ENCODE results near the gene RGS6.

RGS6 gene

GRCh38 chr14:72314808-72315435 is 382.7 kb downstream of the RGS6 start:
- DNase-seq (ENCODE audit: low read depth), result no peak

- DNase-seq (ENCODE audit: low read depth), result no peak
These were observed 383.5 kb downstream of the RGS6 start for GRCh38 chr14:72315714-72316113.

- no peak for DNase-seq (ENCODE audit: low read depth)
These were observed 386.4 kb downstream of the RGS6 start for GRCh38 chr14:72318648-72319047.

GRCh38 chr14:72332046-72332445 is 399.8 kb downstream of the RGS6 start:
- DNase-seq (ENCODE audit: low read depth), result no peak

- no peak for DNase-seq (ENCODE audit: low read depth)
These were observed 400.6 kb downstream of the RGS6 start for GRCh38 chr14:72332871-72333270.

- no peak for DNase-seq (ENCODE audit: low read depth)
These were observed 401.1 kb downstream of the RGS6 start for GRCh38 chr14:72333357-72333756.

GRCh38 chr14:72336311-72336980 is 404.2 kb downstream of the RGS6 start:
- DNase-seq (ENCODE audit: low read depth), result no peak

GRCh38 chr14:72341237-72341636 is 409.0 kb downstream of the RGS6 start:
- no peak for DNase-seq (ENCODE audit: low read depth)

- DNase-seq (ENCODE audit: low read depth), result no peak
These were observed 409.5 kb downstream of the RGS6 start for GRCh38 chr14:72341686-72342085.

GRCh38 chr14:72347118-72347517 is 414.9 kb downstream of the RGS6 start:
- no peak for DNase-seq (ENCODE audit: low read depth)

GRCh38 chr14:72350215-72350614 is 418.0 kb downstream of the RGS6 start:
- no peak for DNase-seq (ENCODE audit: low read depth)

GRCh38 chr14:72352012-72352411 is 419.8 kb downstream of the RGS6 start:
- no peak for DNase-seq (ENCODE audit: low read depth)

GRCh38 chr14:72366619-72367018 is 434.4 kb downstream of the RGS6 start:
- no peak for DNase-seq (ENCODE audit: low read depth)

- no peak for DNase-seq (ENCODE audit: low read depth)
These were observed 436.9 kb downstream of the RGS6 start for GRCh38 chr14:72369106-72369505.

GRCh38 chr14:72377016-72377415 is 444.8 kb downstream of the RGS6 start:
- no peak for DNase-seq (ENCODE audit: low read depth)

GRCh38 chr14:72380456-72380855 is 448.2 kb downstream of the RGS6 start:
- DNase-seq (ENCODE audit: low read depth), result no peak

- no peak for DNase-seq (ENCODE audit: low read depth)
These were observed 451.6 kb downstream of the RGS6 start for GRCh38 chr14:72383865-72384264.

GRCh38 chr14:72387726-72388125 is 455.5 kb downstream of the RGS6 start:
- no peak for DNase-seq (ENCODE audit: low read depth)

- DNase-seq (ENCODE audit: low read depth), result no peak
These were observed 457.0 kb downstream of the RGS6 start for GRCh38 chr14:72389200-72389599.

- no peak for DNase-seq (ENCODE audit: low read depth)
These were observed 468.9 kb downstream of the RGS6 start for GRCh38 chr14:72401101-72401625.

GRCh38 chr14:72401632-72402376 is 469.6 kb downstream of the RGS6 start:
- peak; percentile 70 for DNase-seq (ENCODE audit: low read depth)

GRCh38 chr14:72402377-72402772 is 470.1 kb downstream of the RGS6 start:
- no peak for DNase-seq (ENCODE audit: low read depth)
